Measurements from ENCODE around the gene STK11IP. TPM values are rescaled to one million over a fixed set of nuclear protein-coding genes. Genes with fewer than 3 reads are reported as not detected.
A peak's percentile ranks its signal among the peaks of the same experiment; 100 is the strongest.

STK11IP gene
- total and polyA plus RNA-seq, 9 of the 15 experiments (the other 6 are each of a cell fraction or from before 2014, with no cell fraction given) = 0.52 to 21.7 (median 5.6) TPM

GRCh38 chr2:219571311-219572236 is 26.1 kb upstream of the STK11IP start, which contains the start of gene OBSL1 (continued):
- TF ChIP-seq ZBTB9 (CRISPR knock-in tag; IDR thresholded peaks at IDR 0.05) (no peak), SMARCE1 (IDR thresholded peaks at IDR 0.05) (peak; percentile 96), GABPB1 (CRISPR knock-in tag; IDR thresholded peaks at IDR 0.05) (0 out of 2 replicates have a peak, but pooled peaks have one; percentile 28), SETDB1 (IDR thresholded peaks at IDR 0.05; ENCODE audit: low read length) (no peak), L3MBTL2 (IDR thresholded peaks at IDR 0.05) (peak; percentile 50; the same call in 1 of the 2 replicates), GTF2B (IDR thresholded peaks at IDR 0.05; ENCODE audit: extremely low read depth, insufficient read length) (no peak), SREBF1 (IDR thresholded peaks at IDR 0.05; ENCODE audit: borderline replicate concordance, low read depth, low read length) (no peak), U2AF1 (optimal IDR thresholded peaks at IDR 0.05; ENCODE audit: low read depth, low read length) (no peak), VEZF1 (CRISPR knock-in tag; IDR thresholded peaks at IDR 0.05) (peak; percentile 71), NCOA1 (IDR thresholded peaks at IDR 0.05; ENCODE audit: low read depth) (peak; percentile 88), FOXA3 (CRISPR knock-in tag; conservative IDR thresholded peaks at IDR 0.05 in 1 of 2, IDR thresholded peaks at IDR 0.05 in 1 of 2) (peak in 1 of 2 experiments; percentile 33; a peak in 1 of 4 replicates), MCM7 (IDR thresholded peaks at IDR 0.05) (peak in 1 of 2 experiments; percentile 41; a peak in 1 of 4 replicates), MNT (conservative IDR thresholded peaks at IDR 0.05) (peak; percentile 30 to 76; a peak in 2 of 4 replicates), TCF3 (CRISPR knock-in tag; IDR thresholded peaks at IDR 0.05) (peak; percentile 88), ARNT (IDR thresholded peaks at IDR 0.05) (peak; percentile 59 to 78; a peak in 2 of 4 replicates), ZNF232 (CRISPR knock-in tag; IDR thresholded peaks at IDR 0.05) (no peak), SRF (CRISPR knock-in tag; IDR thresholded peaks at IDR 0.05) (no peak), ATF4 (CRISPR knock-in tag; IDR thresholded peaks at IDR 0.05) (no peak), MTA3 (IDR thresholded peaks at IDR 0.05; ENCODE audit: borderline replicate concordance) (peak; percentile 72), SREBF2 (CRISPR knock-in tag; IDR thresholded peaks at IDR 0.05) (no peak), ZNF778 (CRISPR knock-in tag; IDR thresholded peaks at IDR 0.05) (no peak), TCF7L2 (IDR thresholded peaks at IDR 0.05; ENCODE audit: low read depth, low read length) (no peak)

Measured in K562 (cell line).